Measurements from ENCODE around the gene WDR5.
"Not testable (repeated sequence)": the region's sequence is repeated elsewhere in the genome, so short reads cannot be mapped to it uniquely, and the experiment has no call there.

WDR5 gene

DNA sequence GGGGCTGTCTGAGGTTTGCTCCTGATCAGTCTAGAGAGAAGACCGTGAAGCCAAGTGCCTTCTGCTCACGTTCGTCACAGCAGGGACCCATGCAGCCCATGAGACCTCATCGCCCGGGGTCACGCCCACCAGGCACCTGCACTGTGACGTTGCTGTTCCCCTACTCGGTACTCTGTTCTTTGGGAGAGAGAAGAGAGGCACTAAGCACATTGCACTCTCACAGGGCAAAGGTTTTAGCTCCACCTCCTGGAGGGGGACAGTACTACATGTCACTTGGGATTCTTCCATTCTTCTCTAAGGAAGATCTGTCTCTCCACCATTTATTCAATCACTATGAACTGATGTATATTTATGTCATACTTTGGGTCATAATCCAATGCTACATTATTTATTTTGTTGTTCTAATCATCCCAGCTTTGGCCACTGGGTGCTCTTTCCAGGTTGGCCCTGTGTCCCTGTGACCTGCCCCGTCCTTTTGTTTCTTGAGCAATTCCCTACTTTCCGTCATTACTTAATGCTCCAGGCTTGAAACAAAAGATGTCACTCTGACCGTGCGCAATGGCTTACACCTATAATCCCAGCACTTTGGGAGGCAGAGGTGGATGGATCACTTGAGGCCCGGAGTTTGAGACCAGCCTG, 36.6 kb upstream of the WDR5 start (continued):
- TF ChIP-seq, protein P1, sequence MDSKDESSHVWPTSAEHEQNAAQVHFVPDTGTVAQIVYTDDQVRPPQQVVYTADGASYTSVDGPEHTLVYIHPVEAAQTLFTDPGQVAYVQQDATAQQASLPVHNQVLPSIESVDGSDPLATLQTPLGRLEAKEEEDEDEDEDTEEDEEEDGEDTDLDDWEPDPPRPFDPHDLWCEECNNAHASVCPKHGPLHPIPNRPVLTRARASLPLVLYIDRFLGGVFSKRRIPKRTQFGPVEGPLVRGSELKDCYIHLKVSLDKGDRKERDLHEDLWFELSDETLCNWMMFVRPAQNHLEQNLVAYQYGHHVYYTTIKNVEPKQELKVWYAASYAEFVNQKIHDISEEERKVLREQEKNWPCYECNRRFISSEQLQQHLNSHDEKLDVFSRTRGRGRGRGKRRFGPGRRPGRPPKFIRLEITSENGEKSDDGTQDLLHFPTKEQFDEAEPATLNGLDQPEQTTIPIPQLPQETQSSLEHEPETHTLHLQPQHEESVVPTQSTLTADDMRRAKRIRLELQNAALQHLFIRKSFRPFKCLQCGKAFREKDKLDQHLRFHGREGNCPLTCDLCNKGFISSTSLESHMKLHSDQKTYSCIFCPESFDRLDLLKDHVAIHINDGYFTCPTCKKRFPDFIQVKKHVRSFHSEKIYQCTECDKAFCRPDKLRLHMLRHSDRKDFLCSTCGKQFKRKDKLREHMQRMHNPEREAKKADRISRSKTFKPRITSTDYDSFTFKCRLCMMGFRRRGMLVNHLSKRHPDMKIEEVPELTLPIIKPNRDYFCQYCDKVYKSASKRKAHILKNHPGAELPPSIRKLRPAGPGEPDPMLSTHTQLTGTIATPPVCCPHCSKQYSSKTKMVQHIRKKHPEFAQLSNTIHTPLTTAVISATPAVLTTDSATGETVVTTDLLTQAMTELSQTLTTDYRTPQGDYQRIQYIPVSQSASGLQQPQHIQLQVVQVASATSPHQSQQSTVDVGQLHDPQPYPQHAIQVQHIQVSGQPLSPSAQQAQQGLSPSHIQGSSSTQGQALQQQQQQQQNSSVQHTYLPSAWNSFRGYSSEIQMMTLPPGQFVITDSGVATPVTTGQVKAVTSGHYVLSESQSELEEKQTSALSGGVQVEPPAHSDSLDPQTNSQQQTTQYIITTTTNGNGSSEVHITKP (tag by site-specific recombination; IDR thresholded peaks at IDR 0.05): peak; percentile 41; the same call in 1 of the 2 replicates
- TF ChIP-seq ZNF654 (tag by site-specific recombination; IDR thresholded peaks at IDR 0.05; ENCODE audit: low read depth) (peak; percentile 81), ZNF701 (tag by site-specific recombination; IDR thresholded peaks at IDR 0.05) (no peak), HOXD13 (CRISPR knock-in tag; IDR thresholded peaks at IDR 0.05; ENCODE audit: borderline replicate concordance) (no peak), ZFHX2 (tag by site-specific recombination; conservative IDR thresholded peaks at IDR 0.05) (no peak), ZNF677 (tag by site-specific recombination; IDR thresholded peaks at IDR 0.05) (no peak), GLIS1 (tag by site-specific recombination; IDR thresholded peaks at IDR 0.05) (no peak), ZNF660 (tag by site-specific recombination; IDR thresholded peaks at IDR 0.05) (no peak)
- TF ChIP-seq, protein P2, sequence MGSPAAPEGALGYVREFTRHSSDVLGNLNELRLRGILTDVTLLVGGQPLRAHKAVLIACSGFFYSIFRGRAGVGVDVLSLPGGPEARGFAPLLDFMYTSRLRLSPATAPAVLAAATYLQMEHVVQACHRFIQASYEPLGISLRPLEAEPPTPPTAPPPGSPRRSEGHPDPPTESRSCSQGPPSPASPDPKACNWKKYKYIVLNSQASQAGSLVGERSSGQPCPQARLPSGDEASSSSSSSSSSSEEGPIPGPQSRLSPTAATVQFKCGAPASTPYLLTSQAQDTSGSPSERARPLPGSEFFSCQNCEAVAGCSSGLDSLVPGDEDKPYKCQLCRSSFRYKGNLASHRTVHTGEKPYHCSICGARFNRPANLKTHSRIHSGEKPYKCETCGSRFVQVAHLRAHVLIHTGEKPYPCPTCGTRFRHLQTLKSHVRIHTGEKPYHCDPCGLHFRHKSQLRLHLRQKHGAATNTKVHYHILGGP (tag by site-specific recombination; IDR thresholded peaks at IDR 0.05): no peak
- TF ChIP-seq, protein P3, sequence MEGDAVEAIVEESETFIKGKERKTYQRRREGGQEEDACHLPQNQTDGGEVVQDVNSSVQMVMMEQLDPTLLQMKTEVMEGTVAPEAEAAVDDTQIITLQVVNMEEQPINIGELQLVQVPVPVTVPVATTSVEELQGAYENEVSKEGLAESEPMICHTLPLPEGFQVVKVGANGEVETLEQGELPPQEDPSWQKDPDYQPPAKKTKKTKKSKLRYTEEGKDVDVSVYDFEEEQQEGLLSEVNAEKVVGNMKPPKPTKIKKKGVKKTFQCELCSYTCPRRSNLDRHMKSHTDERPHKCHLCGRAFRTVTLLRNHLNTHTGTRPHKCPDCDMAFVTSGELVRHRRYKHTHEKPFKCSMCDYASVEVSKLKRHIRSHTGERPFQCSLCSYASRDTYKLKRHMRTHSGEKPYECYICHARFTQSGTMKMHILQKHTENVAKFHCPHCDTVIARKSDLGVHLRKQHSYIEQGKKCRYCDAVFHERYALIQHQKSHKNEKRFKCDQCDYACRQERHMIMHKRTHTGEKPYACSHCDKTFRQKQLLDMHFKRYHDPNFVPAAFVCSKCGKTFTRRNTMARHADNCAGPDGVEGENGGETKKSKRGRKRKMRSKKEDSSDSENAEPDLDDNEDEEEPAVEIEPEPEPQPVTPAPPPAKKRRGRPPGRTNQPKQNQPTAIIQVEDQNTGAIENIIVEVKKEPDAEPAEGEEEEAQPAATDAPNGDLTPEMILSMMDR (tag by site-specific recombination; IDR thresholded peaks at IDR 0.05): peak; percentile 71
- TF ChIP-seq, protein P4, sequence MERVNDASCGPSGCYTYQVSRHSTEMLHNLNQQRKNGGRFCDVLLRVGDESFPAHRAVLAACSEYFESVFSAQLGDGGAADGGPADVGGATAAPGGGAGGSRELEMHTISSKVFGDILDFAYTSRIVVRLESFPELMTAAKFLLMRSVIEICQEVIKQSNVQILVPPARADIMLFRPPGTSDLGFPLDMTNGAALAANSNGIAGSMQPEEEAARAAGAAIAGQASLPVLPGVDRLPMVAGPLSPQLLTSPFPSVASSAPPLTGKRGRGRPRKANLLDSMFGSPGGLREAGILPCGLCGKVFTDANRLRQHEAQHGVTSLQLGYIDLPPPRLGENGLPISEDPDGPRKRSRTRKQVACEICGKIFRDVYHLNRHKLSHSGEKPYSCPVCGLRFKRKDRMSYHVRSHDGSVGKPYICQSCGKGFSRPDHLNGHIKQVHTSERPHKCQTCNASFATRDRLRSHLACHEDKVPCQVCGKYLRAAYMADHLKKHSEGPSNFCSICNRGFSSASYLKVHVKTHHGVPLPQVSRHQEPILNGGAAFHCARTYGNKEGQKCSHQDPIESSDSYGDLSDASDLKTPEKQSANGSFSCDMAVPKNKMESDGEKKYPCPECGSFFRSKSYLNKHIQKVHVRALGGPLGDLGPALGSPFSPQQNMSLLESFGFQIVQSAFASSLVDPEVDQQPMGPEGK (tag by site-specific recombination; IDR thresholded peaks at IDR 0.05): no peak

DNA sequence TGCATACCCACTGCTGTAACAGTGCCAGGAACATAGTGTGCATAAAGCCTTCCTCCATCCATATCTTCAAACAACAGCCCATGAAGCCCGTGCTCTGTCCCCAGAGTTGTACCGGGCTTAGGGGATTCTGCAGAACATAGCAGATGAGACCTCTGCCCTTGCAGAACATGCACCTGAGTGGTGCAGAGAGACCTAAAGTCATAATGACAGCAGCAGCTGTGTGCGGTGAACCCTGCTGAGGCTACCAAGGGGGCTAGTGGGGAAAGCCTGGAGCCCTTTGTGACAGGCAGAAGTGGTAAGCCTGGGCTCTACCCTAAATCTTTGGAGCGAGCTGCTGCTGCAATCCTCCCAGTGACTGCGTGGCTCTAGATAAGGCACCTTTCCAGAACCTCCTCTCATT, 35.8 kb upstream of the WDR5 start:
- no peak overlapping the region for H3K4me3 ChIP-seq (ENCODE audit: low read depth, low read length)
- CTCF ChIA-PET: interaction anchor here (0.8 to 5.1 kb wide), 6 partner anchors 10 to 106 kb away, joined by 3 to 25 read pairs (median 4); no protein-coding TSS in a partner anchor
- H3K36me3 ChIP-seq (ENCODE audit: control insufficient read depth in 2 of 2, insufficient read depth in 1 of 2, low read length in 2 of 2): no peaks in the 10 kb centered on the region
- H3K27ac ChIP-seq (ENCODE audit: extremely low read depth, low read depth, low read length): no peak overlapping the region
- POLR2A ChIA-PET: no interaction called here
- H3K4me1 ChIP-seq (ENCODE audit: control insufficient read depth, insufficient read depth, low read length): no peaks in the 10 kb centered on the region
- no peaks in the 10 kb centered on the region for H3K9me3 ChIP-seq (ENCODE audit: control insufficient read depth, insufficient read depth, low read depth, low read length)
- TF ChIP-seq ZFP3 (tag by site-specific recombination; IDR thresholded peaks at IDR 0.05; ENCODE audit: low read depth): no peak
- no peak for TF ChIP-seq KLF7 (tag by site-specific recombination; IDR thresholded peaks at IDR 0.05; ENCODE audit: borderline replicate concordance)
- no peak for TF ChIP-seq ZNF423 (tag by site-specific recombination; IDR thresholded peaks at IDR 0.05)
- TF ChIP-seq, protein P5, sequence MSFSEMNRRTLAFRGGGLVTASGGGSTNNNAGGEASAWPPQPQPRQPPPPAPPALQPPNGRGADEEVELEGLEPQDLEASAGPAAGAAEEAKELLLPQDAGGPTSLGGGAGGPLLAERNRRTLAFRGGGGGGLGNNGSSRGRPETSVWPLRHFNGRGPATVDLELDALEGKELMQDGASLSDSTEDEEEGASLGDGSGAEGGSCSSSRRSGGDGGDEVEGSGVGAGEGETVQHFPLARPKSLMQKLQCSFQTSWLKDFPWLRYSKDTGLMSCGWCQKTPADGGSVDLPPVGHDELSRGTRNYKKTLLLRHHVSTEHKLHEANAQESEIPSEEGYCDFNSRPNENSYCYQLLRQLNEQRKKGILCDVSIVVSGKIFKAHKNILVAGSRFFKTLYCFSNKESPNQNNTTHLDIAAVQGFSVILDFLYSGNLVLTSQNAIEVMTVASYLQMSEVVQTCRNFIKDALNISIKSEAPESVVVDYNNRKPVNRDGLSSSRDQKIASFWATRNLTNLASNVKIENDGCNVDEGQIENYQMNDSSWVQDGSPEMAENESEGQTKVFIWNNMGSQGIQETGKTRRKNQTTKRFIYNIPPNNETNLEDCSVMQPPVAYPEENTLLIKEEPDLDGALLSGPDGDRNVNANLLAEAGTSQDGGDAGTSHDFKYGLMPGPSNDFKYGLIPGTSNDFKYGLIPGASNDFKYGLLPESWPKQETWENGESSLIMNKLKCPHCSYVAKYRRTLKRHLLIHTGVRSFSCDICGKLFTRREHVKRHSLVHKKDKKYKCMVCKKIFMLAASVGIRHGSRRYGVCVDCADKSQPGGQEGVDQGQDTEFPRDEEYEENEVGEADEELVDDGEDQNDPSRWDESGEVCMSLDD (tag by site-specific recombination; IDR thresholded peaks at IDR 0.05): no peak

DNA sequence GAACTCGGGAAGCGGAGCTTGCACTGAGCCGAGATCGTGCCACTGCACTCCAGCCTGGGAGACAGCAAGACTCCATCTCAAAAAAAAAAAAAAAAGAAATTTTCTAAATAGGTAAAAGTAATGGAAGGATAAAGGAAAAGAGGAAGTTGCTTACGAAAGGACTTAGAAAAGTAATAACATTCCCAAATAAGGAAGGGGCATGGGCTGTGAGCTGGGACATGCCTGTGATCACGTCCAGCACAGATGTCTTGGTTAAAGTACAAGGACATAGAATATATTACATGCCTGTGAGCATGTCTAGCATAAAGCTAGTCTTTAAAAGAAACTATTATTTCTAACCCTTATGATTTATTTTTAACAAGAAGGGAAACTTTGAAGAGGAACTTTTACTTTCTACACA, 34.7 kb upstream of the WDR5 start:
- H3K4me1 ChIP-seq (ENCODE audit: control insufficient read depth, insufficient read depth, low read length); H3K36me3 ChIP-seq (ENCODE audit: control insufficient read depth in 2 of 2, insufficient read depth in 1 of 2, low read length in 2 of 2); H3K4me3 ChIP-seq (ENCODE audit: low read depth, low read length); POLR2A ChIA-PET; H3K9me3 ChIP-seq (ENCODE audit: control insufficient read depth, insufficient read depth, low read depth, low read length); H3K27ac ChIP-seq (ENCODE audit: extremely low read depth, low read depth, low read length): not testable (repeated sequence)
- CTCF ChIA-PET: interaction anchor here (0.7 to 5.1 kb wide), 5 partner anchors 9 to 614 kb away, joined by 3 to 25 read pairs (median 3); no protein-coding TSS in a partner anchor
